Activated naive CD4-positive, alpha-beta T cell treated with anti-CD3 and anti-CD28 coated beads, Interleukin-2, amount 50 U/mL, for 16 hours (primary cell): ENCODE data around the gene PPP6R2.

Experiments
- DNase-seq: peaks from one replicate; pipeline ENCODE4 v3.0.0-alpha.2; 2020

PPP6R2 gene

GRCh38 chr22:50306753-50307749, 36.1 kb upstream of the PPP6R2 start, which contains the start of gene PLXNB2:
Gene PLXNB2 (minus strand): TSS chr22:50307646. CDS start chr22:50290584, 17,062 bp downstream.
- peak; percentile 33 for DNase-seq

- no peak for DNase-seq
These were observed 35.1 kb upstream of the PPP6R2 start for GRCh38 chr22:50307890-50308596.

DNA sequence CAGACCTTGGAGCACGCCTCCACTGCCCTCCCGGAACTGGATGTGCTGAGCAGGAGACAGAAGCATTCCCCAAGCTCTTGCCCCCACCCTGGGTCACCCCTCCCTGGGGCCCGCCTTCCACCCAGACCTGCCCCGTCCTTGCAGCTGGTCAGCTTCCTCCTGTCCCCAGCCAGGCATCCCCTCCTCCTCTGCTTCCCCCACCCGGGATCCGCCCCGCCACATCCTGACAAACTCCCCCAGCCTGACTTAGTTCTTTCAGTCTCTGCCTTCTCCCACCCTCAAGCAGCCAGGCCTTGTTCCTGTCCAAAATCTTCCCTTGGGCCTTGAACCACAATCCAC, 34.6 kb upstream of the PPP6R2 start:
- DNase-seq = no peak

- no peak for DNase-seq
These were observed 34.0 kb upstream of the PPP6R2 start for GRCh38 chr22:50308986-50309600.

- no peak for DNase-seq
These were observed 33.5 kb upstream of the PPP6R2 start for GRCh38 chr22:50309601-50309991.

GRCh38 chr22:50310031-50310722, 33.0 kb upstream of the PPP6R2 start:
- DNase-seq = no peak

- no peak for DNase-seq
These were observed 32.1 kb upstream of the PPP6R2 start for GRCh38 chr22:50310949-50311444.

- peak; percentile 7 for DNase-seq
These were observed 31.3 kb upstream of the PPP6R2 start for GRCh38 chr22:50311606-50312351.

DNA sequence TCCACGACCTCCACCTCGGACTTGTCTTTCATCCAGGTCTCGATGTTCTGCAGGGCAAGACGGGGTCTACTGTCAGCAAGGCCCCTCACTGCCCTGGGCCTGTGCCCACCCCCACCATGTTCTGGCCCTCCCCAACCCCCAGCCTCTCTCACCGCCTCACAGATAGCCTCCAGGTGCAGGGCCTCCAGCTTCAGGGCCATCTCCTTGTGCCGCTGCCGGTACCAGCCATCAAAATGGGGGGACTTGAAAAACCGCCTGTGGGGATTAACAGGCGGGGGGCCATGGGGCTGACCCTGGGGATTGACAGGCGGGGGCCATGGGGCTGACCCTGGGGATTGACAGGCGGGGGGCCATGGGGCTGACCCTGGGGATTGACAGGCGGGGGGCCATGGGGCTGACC, 30.8 kb upstream of the PPP6R2 start:
- no peak for DNase-seq

GRCh38 chr22:50313021-50313420, 30.1 kb upstream of the PPP6R2 start:
- DNase-seq = no peak

GRCh38 chr22:50313600-50313999, 29.5 kb upstream of the PPP6R2 start:
- DNase-seq = no peak

- peak; percentile 9 for DNase-seq
These were observed 29.1 kb upstream of the PPP6R2 start for GRCh38 chr22:50314081-50314454.

GRCh38 chr22:50314455-50315288, 28.5 kb upstream of the PPP6R2 start:
- DNase-seq = peak; percentile 75

DNA sequence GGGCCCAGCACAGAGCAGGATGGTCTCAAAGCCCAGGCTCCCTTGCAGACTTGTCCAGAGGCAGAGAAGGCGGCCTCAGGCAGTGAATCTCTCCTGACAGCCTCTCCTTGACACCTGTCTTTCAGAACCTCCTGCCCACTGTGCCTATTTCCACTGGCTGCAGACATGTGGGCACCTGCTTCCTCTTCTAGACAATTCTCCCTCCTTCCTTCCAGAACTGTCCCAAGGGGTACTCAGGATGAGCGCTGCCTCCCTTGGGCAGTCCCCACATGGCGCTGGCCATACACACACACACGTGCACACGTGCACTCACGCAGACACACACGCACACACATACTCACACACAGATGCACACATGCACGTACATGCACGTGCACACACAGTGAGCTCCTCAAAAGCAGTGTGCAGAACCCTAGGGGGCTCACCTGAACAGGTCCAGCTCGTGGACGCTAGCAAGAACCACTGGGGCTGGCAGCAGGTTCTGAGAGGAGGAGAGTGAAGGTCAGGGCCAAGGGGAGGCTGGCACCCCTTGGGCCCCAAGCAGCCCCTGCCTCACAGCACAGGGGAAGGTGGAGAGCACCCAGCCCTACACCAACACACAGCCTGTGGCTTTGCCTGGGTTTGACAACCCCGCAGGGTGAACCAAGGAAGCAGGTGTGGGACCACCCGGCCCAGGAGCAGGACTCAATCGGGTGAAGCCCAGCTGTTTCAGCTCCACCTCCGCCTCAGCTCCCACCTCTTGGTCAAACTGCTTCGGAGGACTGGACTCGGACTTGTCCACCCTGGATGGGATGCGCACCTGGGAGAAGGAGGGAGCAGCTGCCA, 27.6 kb upstream of the PPP6R2 start:
- DNase-seq = no peak

DNA sequence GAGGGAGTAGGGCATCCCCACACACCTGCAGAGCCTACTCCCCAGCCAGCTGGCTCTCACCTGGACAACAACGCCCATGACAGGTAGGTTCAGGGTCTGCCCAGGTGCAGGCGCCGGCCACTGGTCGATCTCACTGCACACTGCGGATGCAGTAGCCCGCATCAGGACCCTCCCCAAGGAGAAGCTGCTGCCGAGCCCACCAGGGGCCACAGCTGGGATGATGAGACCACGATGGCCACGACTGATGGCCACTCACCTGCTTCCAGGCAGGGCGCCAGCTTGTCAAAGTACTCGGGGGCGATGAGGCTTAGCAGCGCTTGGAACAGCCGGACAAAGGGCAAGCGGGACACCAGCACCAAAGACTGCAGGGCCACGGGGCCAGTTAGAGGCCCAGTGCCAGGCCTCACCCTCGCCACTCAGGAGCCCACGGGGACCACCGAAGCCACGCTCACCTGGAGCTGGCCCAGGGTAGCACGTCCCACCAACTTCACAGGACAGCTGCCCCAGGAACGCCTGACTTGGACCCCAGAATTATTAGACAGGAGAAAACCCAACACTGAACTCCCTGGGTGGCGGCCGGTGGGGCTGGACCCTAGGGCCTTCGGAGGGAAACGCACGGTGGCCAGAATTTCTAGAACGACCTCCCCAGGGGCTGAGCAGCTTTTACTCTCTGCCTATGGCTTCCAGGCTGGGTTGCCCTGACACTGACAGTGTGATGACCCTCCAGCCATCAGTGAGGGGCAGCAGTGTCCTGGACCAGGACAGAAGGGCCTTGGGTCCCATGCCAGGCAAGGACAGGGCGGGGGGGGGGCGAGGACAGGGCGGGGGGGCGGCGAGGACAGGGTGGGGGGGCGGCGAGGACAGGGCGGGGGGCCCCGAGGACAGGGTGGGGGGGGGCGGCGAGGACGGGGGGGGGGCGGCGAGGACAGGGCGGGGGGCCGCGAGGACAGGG, 26.7 kb upstream of the PPP6R2 start:
- peak; percentile 11 for DNase-seq

DNA sequence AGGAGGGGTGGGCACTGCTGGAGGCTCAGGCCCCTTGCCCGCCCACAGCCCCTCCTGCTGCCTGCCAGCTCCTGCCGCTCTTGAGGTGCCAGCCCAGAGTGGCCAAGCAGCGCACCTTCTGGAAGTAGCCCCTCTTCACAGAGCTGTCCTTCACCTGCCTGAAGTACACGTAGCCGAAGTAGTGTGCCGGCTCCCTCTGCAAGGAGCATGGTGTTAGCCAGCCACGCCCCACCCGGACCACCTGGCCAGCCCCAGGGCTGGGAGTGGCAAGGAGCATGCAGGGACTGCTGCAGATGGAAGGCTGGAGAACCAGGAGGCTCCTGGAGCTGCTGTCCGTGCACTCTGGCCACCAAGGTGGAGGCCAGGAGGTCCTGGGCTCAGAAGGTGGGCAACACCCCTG, 25.9 kb upstream of the PPP6R2 start:
- peak; percentile 8 for DNase-seq

- no peak for DNase-seq
These were observed 25.5 kb upstream of the PPP6R2 start for GRCh38 chr22:50317674-50318073.

DNA sequence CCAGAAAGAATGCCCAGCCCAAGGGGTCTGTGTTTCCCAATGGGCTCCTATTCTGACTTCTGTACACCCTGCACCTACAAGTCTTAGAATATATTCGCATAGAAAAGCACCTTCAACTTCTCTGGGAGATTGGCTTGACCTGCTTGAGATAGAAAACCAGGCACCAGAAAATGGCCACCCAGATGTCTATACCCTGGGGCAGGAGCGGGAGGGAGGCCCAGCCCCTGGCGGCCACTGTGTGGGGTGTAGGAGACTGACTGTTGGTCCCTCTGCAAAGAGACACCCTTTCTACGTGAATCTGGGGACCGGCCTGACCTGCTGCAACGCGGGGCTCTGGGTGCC, 24.8 kb upstream of the PPP6R2 start:
- no peak for DNase-seq
